GM19240 (cell line): ENCODE measurements around the gene RANBP1.
"Not testable (repeated sequence)": the region's sequence is repeated elsewhere in the genome, so short reads cannot be mapped to it uniquely, and the experiment has no call there.

Source experiments
- DNase-seq: peaks from one replicate; pipeline ENCODE4 v3.0.0; 2011; ENCODE audit warnings: low spot score; ENCODE audit not compliant: insufficient read length

The RANBP1 gene

GRCh38 chr22:20149257-20150250 lies 33.6 kb downstream of the RANBP1 start:
- DNase-seq: no peak

- DNase-seq: no peak
These were observed 34.7 kb downstream of the RANBP1 start, which contains the start of gene CCDC188 for GRCh38 chr22:20150381-20151275. TSS of gene CCDC188 (minus strand) at chr22:20151055. CDS start at chr22:20150986, 69 bp downstream.

GRCh38 chr22:20151276-20151588 lies 35.3 kb downstream of the RANBP1 start:
- no peak for DNase-seq

GRCh38 chr22:20152464-20152890 lies 36.6 kb downstream of the RANBP1 start:
- DNase-seq: no peak

- DNase-seq: no peak
These were observed 38.0 kb downstream of the RANBP1 start for GRCh38 chr22:20153945-20154344.

GRCh38 chr22:20154602-20155187 lies 38.8 kb downstream of the RANBP1 start:
- no peak for DNase-seq

- no peak for DNase-seq
These were observed 39.6 kb downstream of the RANBP1 start for GRCh38 chr22:20155330-20156041.

GRCh38 chr22:20156042-20156389 lies 40.1 kb downstream of the RANBP1 start:
- DNase-seq: no peak

GRCh38 chr22:20156611-20157429 lies 40.9 kb downstream of the RANBP1 start:
- peak; percentile 99 for DNase-seq

- no peak for DNase-seq
These were observed 41.7 kb downstream of the RANBP1 start for GRCh38 chr22:20157430-20158183.

- DNase-seq: no peak
These were observed 42.6 kb downstream of the RANBP1 start for GRCh38 chr22:20158391-20159036.

GRCh38 chr22:20159076-20159475 lies 43.2 kb downstream of the RANBP1 start:
- no peak for DNase-seq

GRCh38 chr22:20159531-20159930 lies 43.6 kb downstream of the RANBP1 start:
- DNase-seq: not testable (repeated sequence)

- DNase-seq: no peak
These were observed 44.1 kb downstream of the RANBP1 start for GRCh38 chr22:20160041-20160440.

- DNase-seq: no peak
These were observed 49.0 kb downstream of the RANBP1 start for GRCh38 chr22:20164863-20165262.

- DNase-seq: no peak
These were observed 49.5 kb downstream of the RANBP1 start for GRCh38 chr22:20165421-20165820.

GRCh38 chr22:20165913-20166312 lies 50.0 kb downstream of the RANBP1 start:
- no peak for DNase-seq

- no peak for DNase-seq
These were observed 50.8 kb downstream of the RANBP1 start for GRCh38 chr22:20166703-20167102.
